GM06990 (cell line): Measurements from ENCODE around the gene TTLL5.

Source experiments
- DNase-seq: peaks from one replicate; pipeline ENCODE4 v3.0.0-alpha.2; 2011; ENCODE audit not compliant: insufficient read length; ENCODE audit errors: extremely low read depth
- H3K27me3 ChIP-seq: replicated peaks from 2 replicates; pipeline ENCODE4 v1.6.0; 2011; ENCODE audit warnings: low read length; ENCODE audit not compliant: control insufficient read depth, insufficient read depth
- H3K36me3 ChIP-seq: 2 replicates; pipeline ENCODE4 v1.5.1; 2011; ENCODE audit warnings: low read length; ENCODE audit not compliant: control insufficient read depth, insufficient read depth
- H3K4me3 ChIP-seq: replicated peaks from 2 replicates; pipeline ENCODE4 v1.5.1; 2011; ENCODE audit warnings: low read depth, mild to moderate bottlenecking, control low read depth, low read length
- TF ChIP-seq, protein P1 (sequence below): IDR thresholded peaks from 2 replicates; pipeline ENCODE4 v1.5.1; 2011; ENCODE audit warnings: low read length, control low read depth, mild to moderate bottlenecking, inconsistent platforms; ENCODE audit not compliant: insufficient read depth, poor library complexity, severe bottlenecking

The TTLL5 gene

DNA sequence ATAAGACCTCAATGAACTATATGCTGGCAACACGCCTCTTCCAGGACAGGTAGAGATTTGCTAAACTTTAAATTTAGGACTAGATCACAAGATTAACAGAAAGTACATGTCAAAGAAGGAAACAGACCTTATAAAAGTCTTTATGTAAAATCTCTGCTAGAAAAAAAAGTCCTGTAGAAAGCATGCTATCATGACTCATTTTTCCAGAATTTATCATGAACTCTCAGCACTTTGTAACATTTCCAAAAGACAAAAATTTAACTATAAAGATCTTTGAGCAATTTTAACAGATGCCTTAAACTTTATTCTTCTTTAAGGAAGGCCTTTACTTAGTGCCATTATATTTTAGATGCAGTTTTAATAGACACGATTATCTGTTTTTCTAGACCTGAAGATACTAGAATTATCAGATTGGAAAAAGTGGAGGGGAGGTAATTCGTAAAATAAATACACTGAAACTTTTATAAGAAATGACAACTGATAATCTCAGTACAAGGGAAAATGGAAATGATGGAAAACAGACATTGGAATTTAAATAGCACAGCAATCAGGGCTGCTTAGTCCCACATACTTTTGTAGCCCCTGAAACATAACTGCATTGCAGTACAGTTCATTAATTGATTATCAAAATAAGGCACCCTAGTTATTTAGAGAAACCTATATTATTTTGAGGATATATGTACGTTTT lies 92.0 kb downstream of the TTLL5 start:
- Histone ChIP-seq H3K4me3 (no peak overlapping the region), H3K36me3 (no peaks in the 10 kb centered on the region), H3K27me3 (no peaks in the 10 kb centered on the region)
- DNase-seq = no peak
- TF ChIP-seq, protein P1, sequence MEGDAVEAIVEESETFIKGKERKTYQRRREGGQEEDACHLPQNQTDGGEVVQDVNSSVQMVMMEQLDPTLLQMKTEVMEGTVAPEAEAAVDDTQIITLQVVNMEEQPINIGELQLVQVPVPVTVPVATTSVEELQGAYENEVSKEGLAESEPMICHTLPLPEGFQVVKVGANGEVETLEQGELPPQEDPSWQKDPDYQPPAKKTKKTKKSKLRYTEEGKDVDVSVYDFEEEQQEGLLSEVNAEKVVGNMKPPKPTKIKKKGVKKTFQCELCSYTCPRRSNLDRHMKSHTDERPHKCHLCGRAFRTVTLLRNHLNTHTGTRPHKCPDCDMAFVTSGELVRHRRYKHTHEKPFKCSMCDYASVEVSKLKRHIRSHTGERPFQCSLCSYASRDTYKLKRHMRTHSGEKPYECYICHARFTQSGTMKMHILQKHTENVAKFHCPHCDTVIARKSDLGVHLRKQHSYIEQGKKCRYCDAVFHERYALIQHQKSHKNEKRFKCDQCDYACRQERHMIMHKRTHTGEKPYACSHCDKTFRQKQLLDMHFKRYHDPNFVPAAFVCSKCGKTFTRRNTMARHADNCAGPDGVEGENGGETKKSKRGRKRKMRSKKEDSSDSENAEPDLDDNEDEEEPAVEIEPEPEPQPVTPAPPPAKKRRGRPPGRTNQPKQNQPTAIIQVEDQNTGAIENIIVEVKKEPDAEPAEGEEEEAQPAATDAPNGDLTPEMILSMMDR = no peak

DNA sequence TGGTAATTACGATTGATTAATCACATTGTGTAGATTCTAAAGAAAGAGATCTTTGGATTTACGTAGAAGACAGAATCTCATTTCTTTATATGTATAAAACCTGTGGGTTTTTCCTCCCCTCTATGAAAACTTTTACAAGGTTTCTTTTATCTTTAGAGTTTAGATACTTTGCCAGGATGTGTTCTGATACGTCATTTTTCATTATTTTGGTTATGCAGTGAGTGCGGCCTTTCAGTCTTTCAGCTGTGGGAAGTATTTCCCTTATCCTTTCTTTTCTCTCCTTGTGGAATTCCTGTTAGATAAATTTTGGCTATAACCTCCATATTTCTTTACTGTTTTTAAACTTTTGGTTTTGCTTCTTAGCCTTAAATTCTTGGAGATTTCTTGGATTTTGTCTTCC lies 92.7 kb downstream of the TTLL5 start:
- no peak for DNase-seq
- Histone ChIP-seq H3K27me3 (no peaks in the 10 kb centered on the region), H3K4me3 (no peak overlapping the region), H3K36me3 (no peaks in the 10 kb centered on the region)
- TF ChIP-seq, protein P1 = no peak

DNA sequence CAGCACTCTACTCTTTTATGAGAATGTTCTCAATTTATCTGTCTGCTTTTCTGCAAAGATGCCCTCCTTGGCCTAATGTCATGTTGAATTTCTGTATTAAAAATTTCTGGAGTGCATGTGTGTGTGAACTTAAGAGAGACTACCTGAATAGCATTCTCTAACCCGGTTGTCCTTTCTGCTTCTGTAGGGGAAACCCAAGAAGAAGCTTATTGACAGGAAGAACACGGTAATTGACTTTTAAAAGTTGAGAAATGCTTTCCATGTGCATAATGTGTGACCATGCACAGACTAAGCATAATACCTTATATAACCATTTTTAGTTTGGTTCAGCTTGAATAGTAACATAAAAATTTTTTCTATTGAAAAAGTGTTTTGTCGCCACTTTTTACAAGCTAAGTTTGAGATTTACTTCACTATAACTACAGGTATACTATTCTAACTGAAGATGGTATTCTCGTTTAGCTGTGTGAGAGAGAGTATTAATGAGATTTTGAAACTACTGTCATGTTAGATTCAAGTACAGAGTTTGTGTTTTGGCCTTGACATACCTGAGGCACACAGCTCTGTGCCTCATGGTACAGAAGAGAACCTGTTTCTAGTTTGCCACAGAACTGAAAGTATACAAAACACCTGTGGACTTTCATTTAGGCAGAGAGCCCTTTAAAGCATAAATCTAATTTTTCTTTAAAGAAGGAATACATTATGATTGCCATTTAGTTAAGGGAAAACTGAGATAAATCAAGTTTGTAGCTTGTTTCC lies 96.8 kb downstream of the TTLL5 start:
- no peak overlapping the region for H3K4me3 ChIP-seq
- peak; percentile 3 for DNase-seq
- H3K27me3 ChIP-seq = no peaks in the 10 kb centered on the region
- H3K36me3 ChIP-seq = no peaks in the 10 kb centered on the region
- TF ChIP-seq, protein P1 = no peak

DNA sequence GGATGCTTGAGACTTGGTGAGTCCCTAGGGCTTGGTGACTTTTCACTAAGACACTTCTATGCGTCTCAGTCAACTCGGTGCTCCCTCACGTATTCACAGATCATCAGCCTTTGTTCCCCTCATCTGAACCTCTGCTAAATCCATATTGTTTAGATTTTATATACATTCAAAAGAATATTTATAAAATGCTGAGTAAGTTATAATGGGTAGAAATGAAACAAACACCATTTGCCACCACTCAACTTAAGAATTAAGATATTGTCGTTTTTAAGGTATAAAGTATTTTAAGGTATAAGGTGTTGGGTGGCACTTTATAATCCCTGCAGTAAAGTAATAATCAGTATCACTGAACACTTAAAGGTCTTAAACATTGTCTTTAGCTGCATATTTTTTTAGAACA lies 103.0 kb downstream of the TTLL5 start:
- TF ChIP-seq, protein P1 = no peak
- no peak for DNase-seq
- Histone ChIP-seq H3K27me3 (no peaks in the 10 kb centered on the region), H3K36me3 (peaks cover 3% of the 10 kb centered on the region), H3K4me3 (no peak overlapping the region)

DNA sequence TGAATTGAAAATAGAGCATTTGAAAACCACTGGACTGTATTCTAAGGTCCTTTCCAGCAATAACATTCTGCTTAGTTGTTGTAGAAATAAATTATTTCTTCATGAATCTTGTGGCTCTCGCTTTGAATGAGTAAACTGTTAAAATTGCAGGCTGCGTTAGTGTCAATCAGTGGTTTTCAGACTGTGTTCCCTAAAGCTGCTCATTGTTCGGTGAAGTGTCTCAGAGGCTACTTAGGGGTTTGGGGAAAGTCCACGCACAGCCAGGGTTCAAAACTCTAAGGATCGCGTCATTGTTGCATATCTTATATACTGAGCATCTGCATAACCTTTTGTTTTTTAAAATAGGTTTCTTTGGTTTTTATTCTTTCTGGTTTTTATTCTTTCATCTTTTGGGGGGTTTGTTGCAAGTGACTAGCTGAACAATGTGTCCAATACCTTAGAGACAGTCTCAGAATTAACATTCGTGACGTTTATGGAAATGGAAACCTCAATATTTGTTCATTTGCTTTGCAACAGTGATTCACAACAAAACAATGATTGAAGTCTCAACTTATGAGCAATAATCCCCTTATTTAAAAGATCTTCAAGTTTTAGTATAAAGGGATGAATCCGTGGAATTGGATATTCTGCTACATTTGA lies 108.1 kb downstream of the TTLL5 start:
- H3K27me3 ChIP-seq = no peaks in the 10 kb centered on the region
- peaks cover 3% of the 10 kb centered on the region for H3K36me3 ChIP-seq
- DNase-seq = peak; percentile 50
- TF ChIP-seq, protein P1 = no peak
- no peak overlapping the region for H3K4me3 ChIP-seq
